HG03097 (cell line): Measurements from ENCODE around the gene USP17L10.
"Not testable (repeated sequence)": the region's sequence is repeated elsewhere in the genome, so short reads cannot be mapped to it uniquely, and the experiment has no call there.

Experiments
- ATAC-seq: cut with Tn5 transposase; IDR thresholded peaks from one replicate; pipeline ENCODE4 v1.9.1; 2021; ENCODE audit not compliant: unreplicated experiment, low FRiP score

USP17L10 gene, protein sequence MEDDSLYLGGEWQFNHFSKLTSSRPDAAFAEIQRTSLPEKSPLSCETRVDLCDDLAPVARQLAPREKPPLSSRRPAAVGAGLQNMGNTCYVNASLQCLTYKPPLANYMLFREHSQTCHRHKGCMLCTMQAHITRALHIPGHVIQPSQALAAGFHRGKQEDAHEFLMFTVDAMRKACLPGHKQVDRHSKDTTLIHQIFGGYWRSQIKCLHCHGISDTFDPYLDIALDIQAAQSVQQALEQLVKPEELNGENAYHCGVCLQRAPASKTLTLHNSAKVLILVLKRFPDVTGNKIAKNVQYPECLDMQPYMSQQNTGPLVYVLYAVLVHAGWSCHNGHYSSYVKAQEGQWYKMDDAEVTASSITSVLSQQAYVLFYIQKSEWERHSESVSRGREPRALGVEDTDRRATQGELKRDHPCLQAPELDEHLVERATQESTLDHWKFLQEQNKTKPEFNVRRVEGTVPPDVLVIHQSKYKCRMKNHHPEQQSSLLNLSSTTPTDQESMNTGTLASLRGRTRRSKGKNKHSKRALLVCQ

DNA sequence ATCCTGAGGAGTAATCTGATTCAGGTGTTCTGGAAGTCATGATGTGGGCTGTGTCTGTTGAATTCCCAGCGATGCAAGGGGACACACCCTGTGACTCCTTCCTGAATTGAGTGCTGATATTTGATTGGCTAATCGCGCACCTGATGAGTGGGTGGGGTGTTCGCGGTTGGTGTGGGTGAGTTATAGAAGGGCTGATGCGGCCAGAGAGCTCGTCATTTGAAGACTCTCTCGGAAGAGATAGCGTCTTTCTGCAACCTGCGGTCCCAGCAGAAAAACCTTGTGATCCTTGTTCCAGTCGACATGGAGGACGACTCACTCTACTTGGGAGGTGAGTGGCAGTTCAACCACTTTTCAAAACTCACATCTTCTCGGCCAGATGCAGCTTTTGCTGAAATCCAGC lies at the start of gene USP17L10:
Gene USP17L10 (plus strand): TSS at position 301 of the 400 bp plus-strand sequence. CDS start 0 bp downstream, at position 301.
- not testable (repeated sequence) for ATAC-seq

DNA sequence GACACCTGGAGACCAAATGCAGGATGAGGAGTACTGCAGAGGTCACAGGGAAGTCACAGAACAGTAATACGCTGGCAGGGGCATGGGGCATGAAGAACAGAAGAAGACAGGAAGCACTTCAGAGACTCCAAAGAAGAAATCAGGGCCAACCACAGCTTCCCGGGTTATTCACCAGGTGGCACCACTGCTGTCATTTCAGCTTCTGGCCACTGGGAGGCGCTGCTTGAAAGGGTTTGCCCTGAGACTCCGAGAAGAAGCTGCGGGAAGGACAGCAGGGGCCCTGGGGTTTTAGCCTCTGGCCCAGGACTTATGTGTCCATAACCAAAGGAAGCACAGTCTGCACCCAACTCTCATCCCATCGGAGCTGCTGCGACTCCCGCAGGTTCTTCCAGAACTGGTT lies 44.5 kb upstream of the USP17L10 start:
- not testable (repeated sequence) for ATAC-seq

DNA sequence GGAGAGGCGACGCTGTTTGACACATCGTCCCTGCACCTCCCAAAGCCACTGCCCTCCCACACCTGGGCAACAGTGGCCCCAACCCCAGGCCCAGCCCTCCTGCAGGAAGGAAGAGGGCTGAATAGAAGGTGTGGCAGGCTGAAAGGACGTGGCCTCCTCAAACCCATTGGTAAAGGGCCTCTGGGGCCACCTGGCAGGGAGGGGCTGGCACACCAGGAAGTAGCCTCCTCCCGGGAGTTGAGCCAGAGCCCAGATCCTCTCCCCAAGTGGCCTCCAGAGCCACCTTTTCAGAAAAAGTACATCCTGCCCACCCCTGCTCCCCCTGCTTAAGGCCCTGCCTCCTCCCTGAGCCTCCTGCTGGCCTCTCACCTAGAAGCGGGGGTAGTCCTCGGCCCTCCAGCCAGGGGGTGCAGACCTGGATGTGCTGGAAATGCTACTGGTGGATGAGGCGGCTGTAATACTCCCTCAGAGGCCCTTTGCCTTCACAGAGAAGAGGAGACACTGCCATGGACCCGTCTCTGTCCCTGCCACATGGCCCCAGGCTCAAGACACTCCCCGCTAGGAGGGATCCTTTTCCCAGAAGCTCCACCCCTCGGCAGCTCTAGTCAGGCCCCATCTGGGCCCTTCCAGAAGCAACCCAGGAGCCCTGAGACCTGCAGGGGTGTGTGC lies 40.5 kb upstream of the USP17L10 start, which contains the start of gene FAM90A26:
Gene FAM90A26 (plus strand): TSS at position 619 of the 669 bp plus-strand sequence. CDS start 2,764 bp downstream, outside the sequence.
- ATAC-seq, result not testable (repeated sequence)

DNA sequence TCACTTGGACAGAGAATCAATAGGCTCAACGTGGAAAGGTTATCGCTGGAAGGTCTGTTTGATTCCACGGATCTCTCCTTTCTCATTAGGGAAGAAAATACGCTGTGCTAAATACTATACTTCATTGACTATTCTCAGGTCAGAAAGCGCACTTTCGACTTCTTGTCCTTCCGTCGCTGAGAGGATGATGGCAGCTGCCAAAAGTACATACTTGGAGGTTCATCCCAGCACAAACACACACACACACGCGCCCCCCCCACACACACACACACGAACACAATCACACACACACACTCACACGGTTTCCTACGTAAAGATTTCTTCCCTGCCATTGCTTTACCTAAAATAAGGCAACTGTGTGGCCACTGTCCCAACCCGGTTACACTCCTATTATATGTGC lies 4.2 kb downstream of the USP17L10 start:
- ATAC-seq, result not testable (repeated sequence)

DNA sequence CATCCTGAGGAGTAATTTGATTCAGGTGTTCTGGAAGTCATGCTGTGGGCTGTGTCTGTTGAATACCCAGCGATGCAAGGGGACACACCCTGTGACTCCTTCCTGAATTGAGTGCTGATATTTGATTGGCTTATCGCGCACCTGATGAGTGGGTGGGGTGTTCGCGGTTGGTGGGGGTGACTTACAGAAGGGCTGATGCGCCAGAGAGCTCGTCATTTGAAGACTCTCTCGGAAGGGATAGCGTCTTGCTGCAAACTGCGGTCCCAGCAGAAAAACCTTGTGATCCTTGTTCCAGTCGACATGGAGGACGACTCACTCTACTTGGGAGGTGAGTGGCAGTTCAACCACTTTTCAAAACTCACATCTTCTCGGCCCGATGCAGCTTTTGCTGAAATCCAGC lies 4.6 kb downstream of the USP17L10 start, which contains the start of gene USP17L11:
Gene USP17L11 (plus strand): TSS at position 301 of the 400 bp plus-strand sequence. CDS start 0 bp downstream, at position 301.
- not testable (repeated sequence) for ATAC-seq

DNA sequence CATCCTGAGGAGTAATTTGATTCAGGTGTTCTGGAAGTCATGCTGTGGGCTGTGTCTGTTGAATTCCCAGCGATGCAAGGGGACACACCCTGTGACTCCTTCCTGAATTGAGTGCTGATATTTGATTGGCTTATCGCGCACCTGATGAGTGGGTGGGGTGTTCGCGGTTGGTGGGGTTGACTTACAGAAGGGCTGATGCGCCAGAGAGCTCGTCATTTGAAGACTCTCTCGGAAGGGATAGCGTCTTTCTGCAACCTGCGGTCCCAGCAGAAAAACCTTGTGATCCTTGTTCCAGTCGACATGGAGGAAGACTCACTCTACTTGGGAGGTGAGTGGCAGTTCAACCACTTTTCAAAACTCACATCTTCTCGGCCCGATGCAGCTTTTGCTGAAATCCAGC lies 9.4 kb downstream of the USP17L10 start, which contains the start of gene USP17L12:
Gene USP17L12 (plus strand): TSS at position 301 of the 400 bp plus-strand sequence. CDS start 0 bp downstream, at position 301.
- not testable (repeated sequence) for ATAC-seq

DNA sequence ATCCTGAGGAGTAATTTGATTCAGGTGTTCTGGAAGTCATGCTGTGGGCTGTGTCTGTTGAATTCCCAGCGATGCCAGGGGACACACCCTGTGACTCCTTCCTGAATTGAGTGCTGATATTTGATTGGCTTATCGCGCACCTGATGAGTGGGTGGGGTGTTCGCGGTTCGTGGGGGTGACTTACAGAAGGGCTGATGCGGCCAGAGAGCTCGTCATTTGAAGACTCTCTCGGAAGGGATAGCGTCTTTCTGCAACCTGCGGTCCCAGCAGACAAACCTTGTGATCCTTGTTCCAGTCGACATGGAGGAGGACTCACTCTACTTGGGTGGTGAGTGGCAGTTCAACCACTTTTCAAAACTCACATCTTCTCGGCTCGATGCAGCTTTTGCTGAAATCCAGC lies 14.1 kb downstream of the USP17L10 start, which contains the start of gene USP17L13:
Gene USP17L13 (plus strand): TSS at position 301 of the 400 bp plus-strand sequence. CDS start 0 bp downstream, at position 301.
- ATAC-seq, result not testable (repeated sequence)

DNA sequence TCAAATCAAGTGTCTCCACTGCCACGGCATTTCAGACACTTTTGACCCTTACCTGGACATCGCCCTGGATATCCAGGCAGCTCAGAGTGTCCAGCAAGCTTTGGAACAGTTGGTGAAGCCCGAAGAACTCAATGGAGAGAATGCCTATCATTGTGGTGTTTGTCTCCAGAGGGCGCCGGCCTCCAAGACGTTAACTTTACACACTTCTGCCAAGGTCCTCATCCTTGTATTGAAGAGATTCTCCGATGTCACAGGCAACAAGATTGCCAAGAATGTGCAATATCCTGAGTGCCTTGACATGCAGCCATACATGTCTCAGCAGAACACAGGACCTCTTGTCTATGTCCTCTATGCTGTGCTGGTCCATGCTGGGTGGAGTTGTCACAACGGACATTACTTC lies 19.8 kb downstream of the USP17L10 start:
- not testable (repeated sequence) for ATAC-seq

DNA sequence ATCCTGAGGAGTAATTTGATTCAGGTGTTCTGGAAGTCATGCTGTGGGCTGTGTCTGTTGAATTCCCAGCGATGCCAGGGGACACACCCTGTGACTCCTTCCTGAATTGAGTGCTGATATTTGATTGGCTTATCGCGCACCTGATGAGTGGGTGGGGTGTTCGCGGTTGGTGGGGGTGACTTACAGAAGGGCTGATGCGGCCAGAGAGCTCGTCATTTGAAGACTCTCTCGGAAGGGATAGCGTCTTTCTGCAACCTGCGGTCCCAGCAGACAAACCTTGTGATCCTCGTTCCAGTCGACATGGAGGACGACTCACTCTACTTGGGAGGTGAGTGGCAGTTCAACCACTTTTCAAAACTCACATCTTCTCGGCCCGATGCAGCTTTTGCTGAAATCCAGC lies 23.6 kb downstream of the USP17L10 start, which contains the start of gene USP17L15:
Gene USP17L15 (plus strand): TSS at position 301 of the 400 bp plus-strand sequence. CDS start 0 bp downstream, at position 301.
- ATAC-seq, result not testable (repeated sequence)

DNA sequence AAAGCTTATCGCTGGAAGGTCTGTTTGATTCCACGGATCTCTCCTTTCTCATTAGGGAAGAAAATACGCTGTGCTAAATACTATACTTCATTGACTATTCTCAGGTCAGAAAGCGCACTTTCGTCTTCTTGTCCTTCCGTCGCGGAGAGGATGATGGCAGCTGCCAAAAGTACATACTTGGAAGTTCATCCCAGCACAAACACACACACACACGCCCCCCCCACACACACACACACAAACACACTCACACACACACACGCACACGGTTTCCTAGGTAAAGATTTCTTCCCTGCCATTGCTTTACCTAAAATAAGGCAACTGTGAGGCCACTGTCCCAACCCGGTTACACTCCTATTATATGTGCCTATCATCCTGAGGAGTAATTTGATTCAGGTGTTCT lies 28.0 kb downstream of the USP17L10 start:
- ATAC-seq, result not testable (repeated sequence)

DNA sequence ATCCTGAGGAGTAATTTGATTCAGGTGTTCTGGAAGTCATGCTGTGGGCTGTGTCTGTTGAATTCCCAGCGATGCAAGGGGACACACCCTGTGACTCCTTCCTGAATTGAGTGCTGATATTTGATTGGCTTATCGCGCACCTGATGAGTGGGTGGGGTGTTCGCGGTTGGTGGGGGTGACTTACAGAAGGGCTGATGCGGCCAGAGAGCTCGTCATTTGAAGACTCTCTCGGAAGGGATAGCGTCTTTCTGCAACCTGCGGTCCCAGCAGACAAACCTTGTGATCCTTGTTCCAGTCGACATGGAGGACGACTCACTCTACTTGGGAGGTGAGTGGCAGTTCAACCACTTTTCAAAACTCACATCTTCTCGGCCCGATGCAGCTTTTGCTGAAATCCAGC lies 33.1 kb downstream of the USP17L10 start, which contains the start of gene USP17L17:
Gene USP17L17 (plus strand): TSS at position 301 of the 400 bp plus-strand sequence. CDS start 0 bp downstream, at position 301.
- not testable (repeated sequence) for ATAC-seq

DNA sequence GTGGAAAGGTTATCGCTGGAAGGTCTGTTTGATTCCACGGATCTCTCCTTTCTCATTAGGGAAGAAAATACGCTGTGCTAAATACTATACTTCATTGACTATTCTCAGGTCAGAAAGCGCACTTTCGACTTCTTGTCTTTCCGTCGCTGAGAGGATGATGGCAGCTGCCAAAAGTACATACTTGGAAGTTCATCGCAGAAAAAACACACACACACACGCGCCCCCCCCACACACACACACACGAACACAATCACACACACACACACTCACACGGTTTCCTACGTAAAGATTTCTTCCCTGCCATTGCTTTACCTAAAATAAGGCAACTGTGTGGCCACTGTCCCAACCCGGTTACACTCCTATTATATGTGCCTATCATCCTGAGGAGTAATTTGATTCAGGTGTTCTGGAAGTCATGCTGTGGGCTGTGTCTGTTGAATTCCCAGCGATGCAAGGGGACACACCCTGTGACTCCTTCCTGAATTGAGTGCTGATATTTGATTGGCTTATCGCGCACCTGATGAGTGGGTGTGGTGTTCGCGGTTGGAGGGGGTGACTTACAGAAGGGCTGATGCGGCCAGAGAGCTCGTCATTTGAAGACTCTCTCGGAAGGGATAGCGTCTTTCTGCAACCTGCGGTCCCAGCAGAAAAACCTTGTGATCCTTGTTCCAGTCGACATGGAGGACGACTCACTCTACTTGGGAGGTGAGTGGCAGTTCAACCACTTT lies 37.7 kb downstream of the USP17L10 start, which contains the start of gene USP17L18:
Gene USP17L18 (plus strand): TSS at position 678 of the 728 bp plus-strand sequence. CDS start 0 bp downstream, at position 678.
- ATAC-seq, result not testable (repeated sequence)

DNA sequence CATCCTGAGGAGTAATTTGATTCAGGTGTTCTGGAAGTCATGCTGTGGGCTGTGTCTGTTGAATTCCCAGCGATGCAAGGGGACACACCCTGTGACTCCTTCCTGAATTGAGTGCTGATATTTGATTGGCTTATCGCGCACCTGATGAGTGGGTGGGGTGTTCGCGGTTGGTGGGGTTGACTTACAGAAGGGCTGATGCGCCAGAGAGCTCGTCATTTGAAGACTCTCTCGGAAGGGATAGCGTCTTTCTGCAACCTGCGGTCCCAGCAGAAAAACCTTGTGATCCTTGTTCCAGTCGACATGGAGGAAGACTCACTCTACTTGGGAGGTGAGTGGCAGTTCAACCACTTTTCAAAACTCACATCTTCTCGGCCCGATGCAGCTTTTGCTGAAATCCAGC lies 42.6 kb downstream of the USP17L10 start, which contains the start of gene USP17L19:
Gene USP17L19 (plus strand): TSS at position 301 of the 400 bp plus-strand sequence. CDS start 0 bp downstream, at position 301.
- not testable (repeated sequence) for ATAC-seq

DNA sequence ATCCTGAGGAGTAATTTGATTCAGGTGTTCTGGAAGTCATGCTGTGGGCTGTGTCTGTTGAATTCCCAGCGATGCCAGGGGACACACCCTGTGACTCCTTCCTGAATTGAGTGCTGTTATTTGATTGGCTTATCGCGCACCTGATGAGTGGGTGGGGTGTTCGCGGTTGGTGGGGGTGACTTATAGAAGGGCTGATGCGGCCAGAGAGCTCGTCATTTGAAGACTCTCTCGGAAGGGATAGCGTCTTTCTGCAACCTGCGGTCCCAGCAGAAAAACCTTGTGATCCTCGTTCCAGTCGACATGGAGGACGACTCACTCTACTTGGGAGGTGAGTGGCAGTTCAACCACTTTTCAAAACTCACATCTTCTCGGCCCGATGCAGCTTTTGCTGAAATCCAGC lies 47.4 kb downstream of the USP17L10 start, which contains the start of gene USP17L20:
Gene USP17L20 (plus strand): TSS at position 301 of the 400 bp plus-strand sequence. CDS start 0 bp downstream, at position 301.
- ATAC-seq, result not testable (repeated sequence)
